SK-N-SH (cell line): ENCODE data around the gene CDHR2. TPM values are rescaled to one million over a fixed set of nuclear protein-coding genes. Genes with fewer than 3 reads are reported as not detected.

Experiments
- CTCF ChIA-PET: fragments of 300-600, 350-600 bp; formaldehyde crosslinking; extraction: SDS; loops from one replicate; lab custom pipeline; 2021; lab: Yijun Ruan, JAX
- POLR2A ChIA-PET: fragments of 350-600 bp; sonication (Branson Sonifier 250); formaldehyde crosslinking; extraction: SDS; loops from one replicate; lab custom pipeline; 2020; ENCODE audit warnings: antibody characterized with exemption, inconsistent platforms; lab: Yijun Ruan, JAX
- DNase-seq: peaks from one replicate; pipeline ENCODE4 v3.0.0; 2012
- H2AFZ ChIP-seq: fragments of 200-600 bp; sonication (generic); 2 replicates; pipeline ENCODE4 v1.8.1; 2016; ENCODE audit warnings: antibody characterized with exemption, mild to moderate bottlenecking, low read depth
- H3F3A ChIP-seq: fragments of 200-600 bp; sonication (generic); replicated peaks from 2 replicates; pipeline ENCODE3; 2016; ENCODE audit warnings: antibody characterized with exemption, mild to moderate bottlenecking; ENCODE audit not compliant: insufficient read depth
- H3K27ac ChIP-seq, 2 experiments: fragments of 200-500 bp in 1 of 2; fragments of 200-600 bp in 1 of 2; sonication (Bioruptor generic) in 1 of 2; sonication (generic), shearing (Covaris generic) in 1 of 2; 2 replicates each; pipeline versions ENCODE4 v1.5.1 to v1.6.1; 2014 to 2016; ENCODE audit warnings: low read depth in 2 of 2, inconsistent platforms in 1 of 2, low read length in 1 of 2, mild to moderate bottlenecking in 1 of 2, mixed read lengths in 1 of 2
- H3K27me3 ChIP-seq: fragments of 200-600 bp; sonication (generic), shearing (Covaris generic); 2 replicates; pipeline ENCODE4 v1.6.1; 2016; ENCODE audit warnings: mixed run types; ENCODE audit not compliant: insufficient read depth
- H3K36me3 ChIP-seq, 2 experiments: fragments of 200-500 bp in 1 of 2; fragments of 200-600 bp in 1 of 2; sonication (Bioruptor generic) in 1 of 2; sonication (generic) in 1 of 2; replicated peaks in 1 of 2; 2 replicates each; pipeline versions ENCODE3 to v1.5.1; 2014 to 2016; ENCODE audit warnings: low read length in 1 of 2, mild to moderate bottlenecking in 1 of 2; ENCODE audit not compliant: insufficient read depth in 2 of 2, control insufficient read depth in 1 of 2
- H3K4me1 ChIP-seq, 2 experiments: fragments of 200-500 bp in 1 of 2; fragments of 200-600 bp in 1 of 2; sonication (Bioruptor generic) in 1 of 2; sonication (generic), shearing (Covaris generic) in 1 of 2; 2 replicates each; pipeline versions ENCODE4 v1.5.1 to v1.6.1; 2014 to 2016; ENCODE audit warnings: low read depth in 1 of 2, low read length in 1 of 2, mixed run types in 1 of 2; ENCODE audit not compliant: insufficient read depth in 2 of 2, control insufficient read depth in 1 of 2
- H3K4me2 ChIP-seq: fragments of 200-600 bp; sonication (generic), shearing (Covaris generic); 2 replicates; pipeline ENCODE4 v1.6.1; 2017; ENCODE audit warnings: mixed run types
- H3K4me3 ChIP-seq, 2 experiments: fragments of 200-500 bp in 1 of 2; fragments of 200-600 bp in 1 of 2; sonication (Bioruptor generic) in 1 of 2; sonication (generic), shearing (Covaris generic) in 1 of 2; 2 replicates each; pipeline versions ENCODE4 v1.5.1 to v1.8.1; 2014 to 2016; ENCODE audit warnings: low read depth in 2 of 2, inconsistent platforms in 1 of 2, low read length in 1 of 2, mild to moderate bottlenecking in 1 of 2, mixed read lengths in 1 of 2, moderate library complexity in 1 of 2
- H3K79me2 ChIP-seq: fragments of 200-600 bp; sonication (generic); 2 replicates; pipeline ENCODE4 v1.8.1; 2017; ENCODE audit warnings: mild to moderate bottlenecking; ENCODE audit not compliant: insufficient read depth
- H3K9ac ChIP-seq: fragments of 200-600 bp; sonication (generic); 2 replicates; pipeline ENCODE4 v1.6.1; 2017; ENCODE audit warnings: mixed run types
- H3K9me2 ChIP-seq: fragments of 200-600 bp; sonication (generic); 2 replicates; pipeline ENCODE4 v1.6.1; 2017; ENCODE audit warnings: mixed run types
- H3K9me3 ChIP-seq: fragments of 200-600 bp; sonication (generic); 2 replicates; pipeline ENCODE4 v1.6.1; 2017; ENCODE audit warnings: mixed run types, mild to moderate bottlenecking, moderate library complexity
- H4K20me1 ChIP-seq: fragments of 200-600 bp; sonication (generic); 2 replicates; pipeline ENCODE4 v1.6.1; 2017; ENCODE audit warnings: mild to moderate bottlenecking, mixed run types; ENCODE audit not compliant: insufficient read depth
- CHD2 ChIP-seq: fragments of 150-350 bp; IDR thresholded peaks from 2 replicates; pipeline ENCODE4 v1.6.1; 2018; ENCODE audit warnings: low read length; ENCODE audit not compliant: partially characterized antibody
- FOSL2 ChIP-seq: IDR thresholded peaks from 2 replicates; pipeline ENCODE4 v1.4.0; 2012; ENCODE audit warnings: low read depth, mild to moderate bottlenecking, moderate library complexity, borderline replicate concordance
- MXI1 ChIP-seq: IDR thresholded peaks from 2 replicates; pipeline ENCODE4 v1.6.1; 2012; ENCODE audit warnings: mild to moderate bottlenecking, low read depth, low read length, improper control_type of control experiment
- NRF1 ChIP-seq: IDR thresholded peaks from 2 replicates; pipeline ENCODE4 v1.6.1; 2012; ENCODE audit warnings: low read depth, mild to moderate bottlenecking, low read length
- POLR2AphosphoS5 ChIP-seq: IDR thresholded peaks from 2 replicates; pipeline ENCODE4 v1.6.1; 2012; ENCODE audit warnings: low read depth, low read length
- RAD21 ChIP-seq: IDR thresholded peaks from 2 replicates; pipeline ENCODE4 v1.6.1; 2012; ENCODE audit warnings: mild to moderate bottlenecking, low read length
- RCOR1 ChIP-seq: fragments of 150-350 bp; IDR thresholded peaks from 2 replicates; pipeline ENCODE4 v1.6.1; 2017; ENCODE audit warnings: antibody characterized with exemption, low read length
- SMC3 ChIP-seq: IDR thresholded peaks from 2 replicates; pipeline ENCODE4 v1.6.1; 2012; ENCODE audit warnings: low read depth, low read length, improper control_type of control experiment
- TAF1 ChIP-seq: IDR thresholded peaks from 2 replicates; pipeline ENCODE4 v1.6.1; 2012; ENCODE audit warnings: low read depth, mild to moderate bottlenecking, low read length, moderate library complexity, borderline replicate concordance
- YY1 ChIP-seq: IDR thresholded peaks from 2 replicates; pipeline ENCODE4 v1.4.0; 2012; ENCODE audit warnings: low read depth, mild to moderate bottlenecking
- WGBS: methylation state at CpG from one replicate; pipeline ENCODE4 v1.1.6; 2017; ENCODE audit warnings: low lambda C conversion rate; 5-methylcytosine and 5-hydroxymethylcytosine counted together
- polyA plus RNA-seq, 3 experiments: library from polyadenylated mRNA; depleted of rRNA; stranded (reverse); fragments of >200 nt; gene quantifications; 2 replicates each; pipeline ENCODE4 v1.2.3, GENCODE V29; 2012
- TF ChIP-seq, protein P1 (sequence below): IDR thresholded peaks from 2 replicates; pipeline ENCODE4 v1.4.0; 2012; ENCODE audit warnings: low read depth
- TF ChIP-seq, protein P2 (sequence below): fragments of 150-350 bp; IDR thresholded peaks from 2 replicates; pipeline ENCODE4 v1.6.1; 2016; ENCODE audit warnings: mild to moderate bottlenecking, low read depth, low read length
- TF ChIP-seq, protein P3 (sequence below): IDR thresholded peaks from 2 replicates; pipeline ENCODE4; 2012
- TF ChIP-seq, protein P4 (sequence below): fragments of 150-350 bp; IDR thresholded peaks from 2 replicates; pipeline ENCODE4 v1.6.1; 2017; ENCODE audit warnings: antibody characterized with exemption, low read length, low read depth, borderline replicate concordance

The CDHR2 gene
- polyA plus RNA-seq, 1 of the 3 experiments (the other 2 are of a cell fraction), result not detected

DNA sequence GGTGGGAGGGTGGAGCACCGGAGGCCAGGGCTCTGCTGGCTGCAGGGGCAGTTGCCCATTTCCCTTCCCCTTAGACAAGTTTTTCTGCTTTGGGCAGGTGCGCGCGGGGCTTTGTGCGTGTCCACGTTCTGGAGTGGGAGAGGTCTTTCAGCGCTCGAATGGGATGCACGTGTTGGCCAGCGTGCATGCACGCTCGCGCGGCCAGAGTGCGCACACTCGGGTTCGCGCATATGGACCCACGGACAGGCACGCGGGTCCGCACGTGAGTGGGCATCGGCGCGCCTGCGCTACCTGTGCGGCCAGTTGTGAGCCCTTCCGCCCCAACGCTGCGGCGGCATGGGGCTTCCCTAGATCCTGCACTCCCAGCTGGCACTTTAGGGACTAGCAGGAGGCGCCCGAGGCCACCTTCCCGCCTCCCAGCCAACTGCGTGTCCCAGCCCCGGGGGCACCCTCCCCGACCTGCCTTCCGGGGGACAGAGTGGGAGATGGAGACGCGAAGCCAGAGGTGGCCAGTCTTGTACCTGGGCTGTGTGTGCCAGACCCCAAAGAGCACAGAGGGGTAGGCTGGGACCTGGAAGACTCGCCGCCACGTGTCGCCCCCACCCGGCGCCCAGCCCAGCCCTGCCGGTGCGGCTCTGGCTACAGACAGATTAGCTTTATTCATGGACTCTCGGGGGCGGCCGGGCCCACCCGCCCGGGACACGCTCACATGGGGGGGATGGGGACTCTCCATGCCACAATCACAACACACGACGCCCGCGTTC is 70.6 kb downstream of the CDHR2 start:
- TF ChIP-seq, protein P1, sequence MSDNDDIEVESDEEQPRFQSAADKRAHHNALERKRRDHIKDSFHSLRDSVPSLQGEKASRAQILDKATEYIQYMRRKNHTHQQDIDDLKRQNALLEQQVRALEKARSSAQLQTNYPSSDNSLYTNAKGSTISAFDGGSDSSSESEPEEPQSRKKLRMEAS, result peak; percentile 25; the same call in 1 of the 2 replicates
- TF ChIP-seq NRF1, result 0 out of 2 replicates have a peak, but pooled peaks have one; percentile 2
- TF ChIP-seq MXI1, result no peak
- Histone ChIP-seq H3K9ac (no peak overlapping the region), H3K9me3 (no peaks in the 10 kb centered on the region), H3K4me2 (peak overlapping the region; percentile 75), H2AFZ (no peak overlapping the region), H3K27ac (no peak overlapping the region), H3K27me3 (peaks cover 21% of the 10 kb centered on the region), H3K36me3 (no peaks in the 10 kb centered on the region), H3K9me2 (no peaks in the 10 kb centered on the region), H3K4me3 (peak overlapping the region; percentile 29 to 57; a peak in 3 of 4 replicates), H3K4me1 (peaks cover 4 to 21% of the 10 kb centered on the region in 2 experiments; a peak in 2 of 4 replicates), H3K79me2 (no peaks in the 10 kb centered on the region), H4K20me1 (no peaks in the 10 kb centered on the region), H3F3A (no peaks in the 10 kb centered on the region)
- ChIA-PET POLR2A (no interaction called here), CTCF (interaction anchor here (0.6 to 7.2 kb wide), 9 partner anchors 11 to 204 kb away, joined by 3 to 49 read pairs (median 5); partner anchors contain the start of genes CLTB, EIF4E1B, SNCB and TSPAN17)
- WGBS, result 8% methylated on average over 16 of the region's 59 CpGs
- DNase-seq, result peak; percentile 65

DNA sequence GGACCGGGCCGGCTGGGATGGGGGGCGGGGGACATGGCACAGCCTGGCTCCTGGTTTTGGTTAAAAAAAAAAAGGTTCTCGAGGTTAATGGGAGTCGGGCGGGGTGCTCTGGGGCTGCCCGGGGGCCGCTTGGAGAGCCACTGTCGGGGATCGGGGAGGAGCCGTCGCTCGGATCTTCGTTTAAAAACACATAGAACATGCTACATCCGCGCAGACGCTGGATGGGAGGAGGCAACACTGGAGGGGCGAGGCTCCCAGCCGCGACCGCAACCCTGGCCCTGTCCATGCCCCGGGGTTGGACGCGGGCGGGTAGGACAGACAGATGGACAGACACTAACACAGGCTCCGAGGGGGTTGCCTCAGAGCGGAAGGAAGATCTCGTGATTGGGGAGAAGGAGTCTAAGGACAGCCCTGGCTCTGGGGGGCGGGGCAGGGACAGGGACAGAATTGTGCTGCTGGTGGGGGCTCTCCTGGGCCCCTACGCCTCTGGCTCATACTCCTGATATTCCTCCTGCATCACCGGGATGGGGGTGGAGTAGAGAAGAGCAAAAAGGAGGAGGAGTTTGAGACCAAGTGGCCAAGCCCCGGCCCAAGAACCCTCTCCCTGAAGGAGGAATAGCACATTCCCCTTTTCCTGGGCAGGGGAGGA is 71.3 kb downstream of the CDHR2 start:
- H3K36me3 ChIP-seq, result no peaks in the 10 kb centered on the region
- H3F3A ChIP-seq, result no peaks in the 10 kb centered on the region
- no peak overlapping the region for H3K27ac ChIP-seq
- ChIA-PET POLR2A (no interaction called here), CTCF (interaction anchor here (0.6 to 7.2 kb wide), 11 partner anchors 10 to 204 kb away, joined by 3 to 49 read pairs (median 5); partner anchors contain the start of genes CLTB, EIF4E1B, FAF2 and SNCB)
- H2AFZ ChIP-seq, result no peak overlapping the region
- H3K4me3 ChIP-seq, result no peak overlapping the region
- peaks cover 21% of the 10 kb centered on the region for H3K27me3 ChIP-seq
- H3K9ac ChIP-seq, result no peak overlapping the region
- no peak overlapping the region for H3K4me2 ChIP-seq
- H3K9me2 ChIP-seq, result no peaks in the 10 kb centered on the region
- no peak for TF ChIP-seq RCOR1
- TF ChIP-seq CHD2, result no peak
- no peak for TF ChIP-seq FOSL2
- TF ChIP-seq, protein P2, sequence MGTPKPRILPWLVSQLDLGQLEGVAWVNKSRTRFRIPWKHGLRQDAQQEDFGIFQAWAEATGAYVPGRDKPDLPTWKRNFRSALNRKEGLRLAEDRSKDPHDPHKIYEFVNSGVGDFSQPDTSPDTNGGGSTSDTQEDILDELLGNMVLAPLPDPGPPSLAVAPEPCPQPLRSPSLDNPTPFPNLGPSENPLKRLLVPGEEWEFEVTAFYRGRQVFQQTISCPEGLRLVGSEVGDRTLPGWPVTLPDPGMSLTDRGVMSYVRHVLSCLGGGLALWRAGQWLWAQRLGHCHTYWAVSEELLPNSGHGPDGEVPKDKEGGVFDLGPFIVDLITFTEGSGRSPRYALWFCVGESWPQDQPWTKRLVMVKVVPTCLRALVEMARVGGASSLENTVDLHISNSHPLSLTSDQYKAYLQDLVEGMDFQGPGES, result no peak
- TF ChIP-seq, protein P3, sequence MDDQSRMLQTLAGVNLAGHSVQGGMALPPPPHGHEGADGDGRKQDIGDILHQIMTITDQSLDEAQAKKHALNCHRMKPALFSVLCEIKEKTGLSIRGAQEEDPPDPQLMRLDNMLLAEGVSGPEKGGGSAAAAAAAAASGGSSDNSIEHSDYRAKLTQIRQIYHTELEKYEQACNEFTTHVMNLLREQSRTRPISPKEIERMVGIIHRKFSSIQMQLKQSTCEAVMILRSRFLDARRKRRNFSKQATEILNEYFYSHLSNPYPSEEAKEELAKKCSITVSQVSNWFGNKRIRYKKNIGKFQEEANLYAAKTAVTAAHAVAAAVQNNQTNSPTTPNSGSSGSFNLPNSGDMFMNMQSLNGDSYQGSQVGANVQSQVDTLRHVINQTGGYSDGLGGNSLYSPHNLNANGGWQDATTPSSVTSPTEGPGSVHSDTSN, result no peak
- TF ChIP-seq, protein P4, sequence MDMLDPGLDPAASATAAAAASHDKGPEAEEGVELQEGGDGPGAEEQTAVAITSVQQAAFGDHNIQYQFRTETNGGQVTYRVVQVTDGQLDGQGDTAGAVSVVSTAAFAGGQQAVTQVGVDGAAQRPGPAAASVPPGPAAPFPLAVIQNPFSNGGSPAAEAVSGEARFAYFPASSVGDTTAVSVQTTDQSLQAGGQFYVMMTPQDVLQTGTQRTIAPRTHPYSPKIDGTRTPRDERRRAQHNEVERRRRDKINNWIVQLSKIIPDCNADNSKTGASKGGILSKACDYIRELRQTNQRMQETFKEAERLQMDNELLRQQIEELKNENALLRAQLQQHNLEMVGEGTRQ, result no peak
- TF ChIP-seq TAF1, result no peak
- no peak for TF ChIP-seq RAD21
- TF ChIP-seq SMC3, result no peak
- no peak for TF ChIP-seq POLR2AphosphoS5
- no peak for TF ChIP-seq YY1
- no peaks in the 10 kb centered on the region for H3K9me3 ChIP-seq
- H3K79me2 ChIP-seq, result no peaks in the 10 kb centered on the region
- 55% methylated on average over 31 of the region's 32 CpGs for WGBS
- H3K4me1 ChIP-seq, result peaks cover 4 to 19% of the 10 kb centered on the region in 2 experiments; a peak in 2 of 4 replicates
- no peak for DNase-seq
- H4K20me1 ChIP-seq, result no peaks in the 10 kb centered on the region
